Limb (tissue), 2 donors: ENCODE measurements around the gene TNP2.

Experiments used
- DNase-seq, 2 donors: peaks; one replicate each; pipeline ENCODE4 v3.0.0-alpha.2; 2016; ENCODE audit errors: extremely low spot score in 2 of 2

TNP2 gene

DNA sequence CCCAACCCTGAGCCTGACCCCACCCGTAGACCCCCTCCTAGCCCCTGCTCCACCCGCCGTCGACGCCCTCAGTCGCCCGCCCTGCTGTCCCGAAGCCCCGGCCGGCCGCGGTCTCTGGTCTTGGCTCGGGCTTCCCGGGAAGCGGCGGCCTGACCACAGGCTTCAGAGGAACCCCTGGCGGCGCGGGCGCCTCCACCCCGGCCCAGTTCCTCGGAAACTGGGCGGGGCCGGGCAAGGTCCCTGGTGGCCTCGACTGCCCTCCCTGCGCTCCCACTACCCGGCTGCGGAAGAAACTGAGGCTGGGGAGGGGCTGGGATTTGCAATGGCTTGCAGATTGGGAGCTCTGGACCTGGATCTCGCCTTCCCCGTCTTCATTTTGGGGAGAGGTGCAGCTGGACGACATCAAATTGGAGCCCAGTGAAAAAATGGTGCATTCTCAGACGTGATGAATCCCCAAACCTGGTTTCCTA is 12.4 kb downstream of the TNP2 start:
- DNase-seq: peak in 1 of 2 donors; percentile 72

DNA sequence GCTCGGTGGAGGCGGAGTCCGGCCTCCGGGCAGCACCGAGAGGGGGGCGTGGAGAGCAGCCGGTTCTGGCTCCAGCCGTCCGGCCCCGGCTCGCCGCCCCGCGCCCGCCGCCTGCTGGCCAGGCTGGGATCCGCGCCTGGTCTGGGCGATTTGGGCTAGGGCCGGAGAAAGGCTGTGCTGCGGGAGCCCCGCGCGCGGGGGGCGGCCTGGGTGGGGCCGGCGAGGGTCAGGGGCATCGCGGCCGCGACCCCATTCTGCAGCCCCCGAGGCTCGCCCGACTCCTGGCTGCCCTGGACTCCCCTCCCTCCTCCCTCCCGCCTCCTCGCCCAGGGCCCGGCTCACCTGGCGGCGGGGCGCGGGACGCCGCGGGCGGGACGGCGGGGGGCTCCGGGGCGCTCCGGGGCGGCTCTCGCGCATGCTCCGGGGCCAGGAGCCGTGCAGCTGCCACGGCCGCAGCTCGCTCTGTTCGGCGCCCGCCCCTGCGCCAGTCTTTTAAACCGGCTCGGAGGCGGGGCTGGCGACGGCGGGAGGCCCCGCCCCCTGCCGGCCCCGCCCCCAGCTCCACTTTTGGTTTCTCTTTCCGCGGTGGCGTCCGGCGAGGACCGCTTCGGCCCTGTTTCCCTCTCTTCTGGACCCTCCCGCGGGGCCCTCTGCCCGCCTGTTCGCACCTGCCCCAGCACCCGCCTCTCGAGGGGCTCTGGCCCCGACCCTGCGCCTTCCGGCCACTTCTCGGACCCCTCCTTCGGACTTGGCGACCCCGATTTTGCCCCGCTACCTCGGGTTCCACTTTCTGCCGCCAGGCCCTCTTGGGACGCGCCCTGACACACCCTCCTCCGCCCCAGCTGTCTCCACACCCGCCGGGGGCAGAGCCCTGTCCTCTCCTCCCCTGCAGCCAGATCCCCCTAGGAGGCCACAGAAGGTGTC is 13.1 kb downstream of the TNP2 start, which contains the start of gene SOCS1:
Gene SOCS1 (minus strand): TSS at position 468 of the 924 bp plus-strand sequence. CDS start 726 bp downstream, outside the sequence.
- peak; percentile 87 to 94 for DNase-seq

DNA sequence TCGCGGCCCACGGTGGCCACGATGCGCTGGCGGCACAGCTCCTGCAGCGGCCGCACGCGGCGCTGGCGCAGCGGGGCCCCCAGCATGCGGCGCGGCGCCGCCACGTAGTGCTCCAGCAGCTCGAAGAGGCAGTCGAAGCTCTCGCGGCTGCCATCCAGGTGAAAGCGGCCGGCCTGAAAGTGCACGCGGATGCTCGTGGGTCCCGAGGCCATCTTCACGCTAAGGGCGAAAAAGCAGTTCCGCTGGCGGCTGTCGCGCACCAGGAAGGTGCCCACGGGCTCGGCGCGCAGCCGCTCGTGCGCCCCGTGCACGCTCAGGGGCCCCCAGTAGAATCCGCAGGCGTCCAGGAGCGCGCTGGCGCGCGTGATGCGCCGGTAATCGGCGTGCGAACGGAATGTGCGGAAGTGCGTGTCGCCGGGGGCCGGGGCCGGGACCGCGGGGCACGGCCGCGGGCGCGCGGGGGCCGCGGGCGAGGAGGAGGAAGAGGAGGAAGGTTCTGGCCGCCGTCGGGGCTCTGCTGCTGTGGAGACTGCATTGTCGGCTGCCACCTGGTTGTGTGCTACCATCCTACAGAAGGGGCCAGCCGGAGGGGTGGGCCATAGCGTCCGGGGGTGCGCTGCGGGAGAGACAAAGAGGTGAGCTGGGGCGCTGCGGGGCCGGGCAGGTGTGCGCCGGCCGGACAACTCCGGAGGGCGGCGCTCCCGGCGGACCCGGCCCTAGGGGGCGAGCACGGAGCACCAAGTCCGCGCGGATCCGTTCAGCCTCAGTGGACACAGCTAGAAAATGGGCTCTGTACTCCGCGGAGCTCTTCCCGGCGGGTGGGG is 14.0 kb downstream of the TNP2 start:
- peak; percentile 26 to 72 for DNase-seq

DNA sequence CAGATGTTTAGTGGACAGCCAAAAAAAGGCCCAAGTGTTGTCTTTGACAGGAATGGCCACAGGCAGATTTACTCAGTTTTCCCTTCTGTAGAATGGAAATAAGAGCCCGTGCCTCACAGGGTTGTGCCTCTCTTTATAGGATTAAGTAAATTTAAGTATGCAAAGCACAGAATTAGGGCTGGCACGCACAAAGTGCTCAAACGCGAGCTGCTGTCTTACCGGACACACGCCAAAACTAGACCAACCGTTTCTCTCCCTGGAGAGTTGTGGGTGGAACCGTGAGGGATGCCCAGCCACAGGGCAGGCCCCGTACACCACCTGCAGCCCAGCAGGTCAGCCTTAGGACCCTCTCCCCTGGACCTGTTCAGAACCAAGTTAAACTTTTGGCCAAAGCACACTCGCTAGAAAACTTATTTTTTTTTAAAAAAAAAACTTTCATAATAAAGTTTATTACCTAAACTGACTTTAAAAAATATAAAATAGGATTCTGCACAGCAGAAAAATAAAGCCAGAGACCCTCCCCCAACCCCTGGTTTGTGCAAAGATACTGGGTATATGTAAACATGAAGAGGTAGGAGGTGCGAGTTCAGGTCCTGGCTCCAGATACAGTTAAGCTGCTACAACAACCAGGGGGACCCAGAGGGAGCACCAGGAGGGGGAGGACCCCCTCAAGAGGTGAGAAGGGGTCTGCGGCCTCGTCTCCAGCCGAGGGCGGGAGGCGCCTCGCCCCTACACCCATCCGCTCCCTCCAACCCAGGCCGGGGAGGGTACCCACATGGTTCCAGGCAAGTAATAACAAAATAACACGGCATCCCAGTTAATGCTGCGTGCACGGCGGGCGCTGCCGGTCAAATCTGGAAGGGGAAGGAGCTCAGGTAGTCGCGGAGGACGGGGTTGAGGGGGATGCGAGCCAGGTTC is 14.9 kb downstream of the TNP2 start:
- peak in 1 of 2 donors; percentile 51 for DNase-seq

DNA sequence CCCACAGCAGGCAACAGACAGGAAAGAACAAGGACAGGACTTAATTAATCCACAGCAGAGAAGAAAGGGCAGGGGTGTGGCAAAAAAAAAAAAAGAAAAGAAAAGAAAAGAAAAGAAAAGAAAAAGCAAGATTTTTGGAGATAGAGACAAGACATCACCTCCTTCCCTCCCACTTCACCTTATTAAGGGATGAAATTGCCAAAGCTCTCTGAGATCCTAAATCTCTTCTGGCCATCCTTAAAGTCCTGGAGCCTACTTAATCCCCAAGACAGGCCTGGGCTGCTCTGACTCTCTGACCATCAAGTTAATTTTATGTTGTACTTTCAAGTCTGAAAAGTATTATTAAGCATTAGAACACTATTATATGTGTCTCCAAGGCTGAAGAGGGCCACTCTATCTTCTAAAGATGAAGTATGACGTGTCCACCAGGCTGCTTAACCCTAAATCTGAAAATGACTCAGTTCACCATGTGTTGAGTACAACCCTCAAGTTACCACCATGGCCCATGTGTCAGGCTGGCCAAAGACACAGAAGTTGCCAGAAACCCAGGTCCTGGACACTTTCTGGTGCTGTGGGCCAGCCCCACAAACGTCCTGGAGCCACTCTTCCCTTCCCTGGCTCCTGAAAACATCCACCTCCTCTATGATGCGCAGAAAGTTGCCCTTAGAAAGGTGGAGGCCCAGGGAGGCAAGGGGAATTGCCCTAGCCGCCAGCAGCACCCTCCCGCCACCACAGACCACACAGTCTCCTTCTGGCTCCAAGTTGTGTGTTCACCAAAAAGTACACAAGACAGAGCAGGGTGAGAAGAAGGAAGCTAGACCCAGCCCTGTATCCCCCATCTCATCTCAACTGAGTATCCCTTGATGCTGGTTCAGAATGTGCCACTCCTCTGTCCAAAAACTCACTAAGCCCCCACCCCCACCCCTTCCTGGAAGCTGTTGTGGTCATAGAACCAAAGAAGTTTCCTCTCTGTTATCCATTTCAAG is 15.8 kb downstream of the TNP2 start:
- DNase-seq: no peak

DNA sequence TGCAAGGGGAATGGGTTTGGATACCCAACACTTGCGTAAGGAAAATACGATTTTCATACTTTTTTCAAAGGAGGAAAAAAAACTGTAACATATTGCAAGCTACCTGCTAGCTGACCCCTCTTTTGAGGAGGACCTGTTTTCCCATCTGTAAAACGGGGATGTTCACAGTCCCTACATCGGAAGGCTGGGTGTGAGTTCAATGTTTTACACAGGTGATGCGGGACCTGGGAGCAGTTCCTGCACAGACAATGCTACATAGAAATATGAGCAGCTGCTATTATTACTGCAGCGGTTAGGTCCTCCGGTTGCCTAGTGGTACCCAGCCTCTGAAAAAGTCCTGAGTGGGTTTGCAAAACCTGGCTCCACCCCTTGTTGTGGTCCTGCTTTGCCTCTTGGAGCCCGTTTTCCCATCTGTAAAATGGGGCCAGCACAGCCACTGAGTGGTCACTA is 16.6 kb downstream of the TNP2 start:
- DNase-seq: no peak

DNA sequence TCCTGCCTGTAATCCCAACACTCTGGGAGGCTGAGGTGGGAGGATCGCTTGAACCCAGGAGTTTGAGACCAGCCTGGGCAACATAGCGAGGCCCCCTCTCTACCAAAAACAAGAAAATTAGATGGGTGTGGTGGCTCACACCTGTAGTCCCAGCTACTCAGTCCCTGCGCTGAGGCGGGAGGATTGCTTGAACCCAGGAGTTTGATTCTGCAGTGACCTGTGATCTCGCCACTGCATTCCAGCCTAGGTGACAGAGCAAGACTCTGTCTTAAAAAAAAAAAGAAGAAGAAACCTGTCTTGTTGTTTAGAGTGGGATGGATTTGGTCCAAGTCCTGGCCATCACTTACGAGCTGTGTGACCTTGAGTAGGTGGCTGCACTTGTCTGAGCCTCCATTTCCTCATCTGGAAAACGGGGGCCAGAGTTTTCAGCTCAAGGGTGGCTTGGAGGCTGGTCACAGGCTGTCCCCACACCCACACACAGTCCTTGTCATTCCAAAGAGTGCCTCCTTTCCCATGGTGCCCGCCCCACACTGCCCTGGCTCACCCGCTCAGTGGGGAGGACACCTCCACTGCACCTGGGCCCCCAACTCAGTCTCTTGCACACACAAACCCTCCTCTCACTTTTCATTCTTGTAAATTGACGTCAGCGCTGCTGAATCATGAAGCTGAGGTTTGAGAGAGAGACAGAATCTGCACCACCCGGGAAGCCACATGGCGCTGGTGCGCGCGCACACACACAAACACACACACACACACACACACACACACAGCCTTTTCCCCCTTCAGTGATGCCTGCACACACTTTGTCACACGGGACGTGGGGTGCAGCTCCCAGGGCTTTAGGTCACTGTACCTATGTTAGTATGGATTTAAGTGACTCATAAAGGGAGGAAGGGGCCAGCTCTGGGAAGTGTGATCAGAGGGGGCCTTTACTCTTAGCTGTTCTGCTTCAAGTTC is 17.3 kb downstream of the TNP2 start:
- DNase-seq: no peak

DNA sequence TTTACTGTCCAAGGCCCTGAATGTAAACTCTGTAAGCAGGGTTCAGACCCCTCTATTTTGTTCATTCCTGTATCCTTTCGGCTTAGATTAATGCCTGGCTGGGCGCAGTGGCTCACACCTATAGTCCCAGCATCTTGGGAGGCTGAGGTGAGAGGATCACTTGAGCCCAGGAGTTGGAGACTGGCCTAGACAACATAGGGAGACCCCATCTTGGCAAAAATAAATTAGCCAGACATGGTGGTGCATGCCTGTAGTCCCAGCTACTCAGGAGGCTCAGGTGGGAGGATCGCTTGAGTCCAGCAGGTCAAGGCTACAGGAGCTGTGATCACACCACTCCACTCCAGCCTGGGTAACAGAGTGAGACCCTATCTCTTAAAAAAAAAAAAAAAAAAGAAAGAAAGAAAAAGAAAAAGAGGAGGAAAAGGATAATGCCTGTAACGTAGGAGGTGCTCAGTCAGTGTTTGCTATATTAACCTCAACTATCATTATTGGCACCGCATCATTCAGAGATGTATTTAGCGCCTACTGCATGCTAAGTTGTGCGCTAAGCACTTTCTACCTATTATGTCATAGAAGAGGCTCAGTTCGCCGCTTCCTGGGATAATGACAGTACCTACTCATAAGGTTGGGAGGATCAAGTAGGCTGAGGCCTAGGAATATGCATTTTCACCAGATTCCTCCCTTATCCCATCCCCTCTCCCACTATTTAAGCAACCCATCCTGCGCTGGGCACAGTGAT is 18.2 kb downstream of the TNP2 start:
- no peak for DNase-seq

DNA sequence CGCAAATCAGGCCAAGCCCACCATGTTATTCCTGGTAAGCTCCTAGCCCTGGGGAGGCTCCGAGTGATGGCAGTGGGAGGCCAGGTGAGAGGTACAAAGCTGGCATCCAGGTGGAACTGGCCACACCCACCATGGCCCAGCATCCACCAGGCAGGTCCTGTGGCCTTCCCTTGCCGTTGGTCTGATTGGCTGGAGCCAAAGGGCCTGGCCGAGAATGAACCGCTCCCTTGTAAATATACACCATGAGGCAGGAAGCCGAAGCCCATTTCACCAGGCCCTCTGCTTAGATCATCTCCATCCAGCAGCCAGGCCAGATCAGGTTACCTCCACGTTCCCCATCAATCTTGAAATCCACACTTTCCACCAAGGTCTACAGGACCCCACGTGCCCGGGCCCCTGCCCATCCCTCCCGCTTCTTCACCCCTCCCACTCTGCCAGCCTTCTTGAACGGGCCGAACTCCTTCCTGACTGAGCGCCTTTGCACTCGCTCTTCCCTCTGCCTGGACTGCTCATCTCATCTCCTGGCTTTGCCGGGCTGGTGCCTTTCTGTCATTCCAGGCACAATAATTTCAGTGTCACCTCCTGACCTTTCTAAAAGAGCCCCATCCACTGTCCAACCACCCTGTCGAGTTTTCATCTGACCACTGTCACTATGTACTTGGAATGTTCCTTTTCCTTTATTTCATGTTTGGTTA is 18.9 kb downstream of the TNP2 start:
- DNase-seq: no peak

DNA sequence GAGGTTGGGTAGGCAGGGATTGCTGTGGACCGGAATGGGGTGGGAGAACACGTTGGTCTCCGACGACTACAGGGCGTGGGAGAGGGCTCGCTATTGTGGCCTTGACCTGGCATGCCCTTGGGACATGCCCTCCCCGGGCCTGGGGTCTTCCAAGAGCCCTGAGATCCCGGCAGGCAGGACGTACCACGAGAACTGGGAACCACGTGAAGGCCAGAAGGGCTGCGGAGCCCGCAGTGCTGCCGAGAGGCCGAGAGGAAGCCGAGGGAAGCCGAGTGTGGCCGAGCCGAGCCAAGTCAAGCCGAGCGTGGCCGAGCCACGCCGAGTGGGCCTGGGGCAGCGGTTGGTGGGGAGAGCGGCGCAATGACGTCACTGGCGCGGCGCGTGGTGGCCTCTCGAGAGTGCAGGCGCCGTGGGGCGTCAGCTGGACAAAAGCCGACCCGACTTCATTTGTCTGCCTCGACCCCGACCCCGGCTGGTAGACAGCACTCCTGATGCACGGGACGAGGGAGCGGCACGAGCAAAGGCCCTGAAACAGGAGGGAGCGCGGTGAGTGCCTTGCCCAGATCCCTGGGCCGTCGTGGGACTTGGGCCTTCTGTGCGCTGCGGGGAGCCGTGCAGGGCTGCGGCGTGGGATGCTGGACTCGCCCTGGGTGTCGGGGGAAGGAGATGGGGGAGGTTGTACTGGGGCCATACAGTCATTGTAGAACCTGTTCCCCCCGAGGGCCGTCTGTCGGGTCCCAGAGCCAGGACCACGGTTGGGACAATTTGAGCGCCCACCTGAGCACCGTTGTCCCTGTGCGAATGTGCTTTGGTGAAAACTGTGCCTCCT is 19.7 kb downstream of the TNP2 start:
- DNase-seq: no peak

DNA sequence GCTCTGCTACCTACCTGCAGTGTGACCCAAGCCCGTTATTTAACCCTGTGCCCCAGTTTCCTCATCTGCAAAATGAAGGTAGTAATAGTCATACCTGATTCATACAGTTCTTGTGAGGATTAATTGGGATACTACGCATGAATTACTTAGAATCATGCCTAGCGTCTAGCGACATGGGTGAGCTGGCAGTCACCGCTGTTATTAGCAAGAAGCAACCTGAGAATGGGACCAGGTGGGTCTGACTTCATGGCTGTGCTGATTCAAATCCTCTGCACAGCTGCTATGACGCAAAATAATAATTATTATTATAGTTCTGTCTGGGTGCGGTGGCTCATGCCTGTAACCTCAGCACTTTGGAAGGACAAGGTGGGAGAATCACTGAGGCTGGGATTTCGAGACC is 21.0 kb downstream of the TNP2 start:
- no peak for DNase-seq

DNA sequence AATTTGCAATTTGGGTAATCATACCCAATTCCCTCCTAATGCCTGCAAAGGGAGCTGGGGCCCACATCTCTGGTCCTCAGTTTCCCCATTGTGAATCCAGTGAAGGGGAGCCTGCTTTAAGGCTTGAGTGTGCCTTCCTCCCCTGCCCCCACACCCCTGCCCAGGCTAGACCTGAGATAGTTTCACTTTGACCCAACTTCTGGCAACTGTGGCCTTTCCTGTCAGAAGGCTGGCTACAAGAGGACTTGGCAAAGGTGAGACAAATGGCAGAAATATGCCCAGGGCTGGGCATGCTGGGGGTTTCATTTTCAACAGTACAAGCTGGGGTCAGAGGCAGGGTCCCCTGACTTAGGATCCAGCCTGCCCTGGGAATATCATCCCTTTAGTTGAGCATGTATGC is 23.1 kb downstream of the TNP2 start:
- no peak for DNase-seq

DNA sequence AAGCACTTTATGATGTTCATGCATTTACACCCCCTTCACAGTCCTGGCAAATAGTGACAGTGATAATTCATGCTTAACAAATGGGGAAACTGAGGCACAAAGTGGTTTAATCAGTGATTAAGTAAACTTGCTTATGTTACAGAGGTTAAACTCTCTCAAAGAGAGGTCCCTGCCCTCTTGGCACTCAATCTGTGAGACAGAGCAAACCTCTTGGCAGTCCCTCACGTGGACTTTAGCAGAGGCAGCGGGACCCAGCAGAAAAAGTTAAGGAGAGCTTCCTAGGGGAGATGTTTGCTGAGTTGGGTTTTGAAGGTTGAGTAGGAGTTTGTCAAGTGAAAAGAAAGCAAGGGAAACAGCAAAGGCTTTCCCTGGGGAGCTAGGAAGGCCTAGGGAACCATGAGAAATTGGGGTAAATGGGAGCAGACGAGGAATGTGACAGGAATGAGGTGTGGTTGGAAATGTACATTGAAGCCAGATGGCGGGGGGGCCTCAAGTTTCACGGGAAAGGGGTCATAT is 23.8 kb downstream of the TNP2 start:
- DNase-seq: no peak

DNA sequence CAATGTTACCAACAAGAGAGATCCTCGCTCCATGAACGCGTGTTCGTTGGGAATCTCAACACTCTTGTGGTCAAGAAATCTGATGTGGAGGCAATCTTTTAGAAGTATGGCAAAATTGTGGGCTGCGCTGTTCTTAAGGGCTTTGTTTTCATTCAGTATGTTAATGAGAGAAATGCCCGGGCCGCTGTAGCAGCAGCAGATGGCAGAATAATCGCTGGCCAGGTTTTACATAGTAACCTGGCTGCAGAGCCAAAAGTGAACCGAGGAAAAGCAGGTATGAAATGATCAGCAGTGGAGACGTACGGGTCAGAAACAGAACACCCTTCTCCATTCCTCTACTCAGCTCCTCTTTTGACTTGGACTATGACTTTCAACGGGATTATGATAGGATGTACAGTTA is 26.5 kb downstream of the TNP2 start:
- no peak for DNase-seq

DNA sequence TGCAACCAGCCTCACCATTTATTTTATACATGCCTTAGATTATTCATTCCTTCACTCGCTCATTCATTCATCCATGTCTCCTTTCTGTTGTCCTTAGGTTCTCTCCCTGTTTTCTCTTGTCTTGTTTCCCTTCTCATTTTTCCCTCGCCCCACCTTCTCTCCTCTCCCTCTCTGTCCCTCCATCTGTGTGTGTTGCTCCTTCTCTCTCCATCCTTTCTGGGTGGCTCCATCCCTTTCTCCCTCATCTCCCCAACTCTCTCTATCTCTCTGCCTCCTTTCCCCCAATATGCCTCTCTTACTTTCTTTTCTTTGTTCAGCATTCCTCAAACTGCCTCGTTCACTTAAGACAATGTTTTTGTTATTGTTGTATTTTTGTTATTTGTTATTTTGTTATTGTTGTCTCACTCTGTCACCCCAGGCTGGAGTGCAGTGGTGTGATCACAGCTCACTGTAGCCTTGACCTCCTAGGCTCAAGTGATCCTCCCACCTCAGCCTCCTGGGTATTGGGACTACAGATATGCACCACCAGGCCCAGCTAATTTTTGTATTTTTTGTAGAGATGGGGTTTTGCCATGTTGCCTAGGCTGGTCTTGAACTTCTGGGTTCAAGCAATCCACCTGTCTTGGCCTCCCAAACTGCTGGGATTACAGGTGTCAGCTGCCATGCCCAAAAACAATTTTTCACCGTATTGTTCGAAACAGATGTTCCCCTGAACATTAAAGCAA is 27.5 kb downstream of the TNP2 start:
- no peak for DNase-seq
